HG03432 (cell line): ENCODE results near the gene TMEM120A.

Experiments
- ATAC-seq: cut with Tn5 transposase; IDR thresholded peaks from one replicate; pipeline ENCODE4 v1.9.1; 2021; ENCODE audit warnings: mild to moderate bottlenecking, moderate library complexity; ENCODE audit not compliant: unreplicated experiment

Gene TMEM120A

DNA sequence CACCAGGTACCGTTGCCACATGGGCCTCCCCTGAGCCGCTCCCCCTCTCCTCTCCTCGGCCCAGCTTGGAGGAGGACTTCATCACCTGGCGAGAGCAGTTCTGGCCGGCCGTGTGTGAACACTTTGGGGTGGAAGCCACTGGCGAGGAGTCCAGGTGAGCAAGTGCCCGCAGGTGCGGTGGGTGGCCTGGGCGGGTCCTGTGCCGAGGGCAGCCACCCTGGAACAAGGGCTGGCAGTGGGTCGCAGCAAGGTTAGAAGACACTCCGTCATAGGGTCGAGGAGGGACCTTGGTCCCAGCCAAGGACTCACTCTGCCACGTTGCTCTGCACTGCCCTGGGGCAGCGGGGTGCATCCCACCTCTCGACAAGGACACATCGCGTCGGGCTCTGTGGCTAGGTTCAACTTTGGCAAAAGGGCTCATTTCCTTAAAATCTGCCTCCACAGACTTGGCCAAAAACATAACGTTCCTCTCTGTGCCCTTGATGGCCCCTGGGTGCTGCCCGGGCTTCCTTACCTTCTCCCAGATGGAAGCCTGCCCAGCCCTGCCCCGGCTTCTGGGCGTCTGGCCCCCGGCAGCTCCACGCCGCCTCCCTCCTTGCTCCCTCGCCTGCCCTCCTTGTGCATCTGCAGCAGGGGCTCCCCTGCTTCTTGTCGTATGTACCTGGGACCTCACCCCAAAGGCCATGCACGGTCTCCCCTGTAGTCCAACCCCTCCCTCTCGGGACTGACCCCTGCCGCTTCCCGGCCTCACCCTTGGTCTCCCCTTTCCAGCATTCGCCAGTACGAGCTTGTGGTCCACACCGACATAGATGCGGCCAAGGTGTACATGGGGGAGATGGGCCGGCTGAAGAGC is 12.7 kb downstream of the TMEM120A start:
- no peak for ATAC-seq

DNA sequence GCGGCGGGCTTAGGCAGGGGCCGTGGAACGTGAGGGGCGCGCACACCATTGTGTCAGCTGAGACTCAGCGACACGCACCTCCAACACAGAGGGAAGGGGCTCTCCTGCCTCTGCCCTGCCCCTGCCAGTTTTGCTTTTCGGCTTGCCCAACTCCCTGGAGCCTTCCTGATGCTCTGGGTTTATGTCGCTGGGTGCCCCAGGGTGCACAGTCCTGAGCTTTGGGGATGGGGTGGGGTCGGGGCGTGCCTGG is 13.3 kb downstream of the TMEM120A start:
- ATAC-seq, result no peak

DNA sequence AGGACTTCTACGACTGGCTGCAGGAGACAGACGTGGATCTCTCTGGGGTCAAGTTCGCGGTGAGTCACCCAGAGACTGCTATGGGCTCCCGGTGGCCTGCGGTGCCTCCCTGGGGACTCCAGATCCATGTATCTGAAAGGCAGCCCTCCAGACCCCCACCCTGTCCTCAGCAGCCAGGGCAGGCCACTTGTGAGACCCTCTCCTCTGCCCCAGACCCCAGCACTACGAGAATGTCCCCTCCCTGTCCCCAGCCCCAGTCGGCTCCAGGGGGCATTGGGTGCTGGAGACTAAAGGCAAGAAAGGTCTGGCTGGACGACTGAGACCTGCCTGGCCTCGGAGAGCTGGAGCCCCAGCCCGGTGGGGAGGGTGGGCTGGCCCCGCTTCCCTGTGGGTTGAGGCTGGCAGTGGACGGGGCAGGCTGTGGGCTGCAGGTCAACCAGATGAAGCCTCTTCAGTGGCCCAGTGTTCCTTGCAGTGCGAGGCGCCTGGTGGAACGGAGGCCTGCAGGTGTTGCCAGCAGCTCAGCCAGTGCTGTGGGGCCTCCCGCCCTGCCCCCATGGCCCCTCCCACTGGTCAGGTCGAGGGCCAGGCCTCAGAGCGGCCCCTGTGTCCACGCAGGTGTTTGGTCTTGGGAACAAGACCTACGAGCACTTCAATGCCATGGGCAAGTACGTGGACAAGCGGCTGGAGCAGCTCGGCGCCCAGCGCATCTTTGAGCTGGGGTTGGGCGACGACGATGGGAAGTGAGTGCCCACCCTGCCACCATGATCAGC is 13.8 kb downstream of the TMEM120A start:
- ATAC-seq, result no peak

GRCh38 chr7:75979759-75980429 is 14.5 kb downstream of the TMEM120A start:
- ATAC-seq, result no peak

GRCh38 chr7:75977743-75978142 is 16.7 kb downstream of the TMEM120A start:
- no peak for ATAC-seq

GRCh38 chr7:75971961-75972763 is 22.2 kb downstream of the TMEM120A start:
- no peak for ATAC-seq

GRCh38 chr7:75971309-75971960 is 23.0 kb downstream of the TMEM120A start:
- ATAC-seq, result no peak

DNA sequence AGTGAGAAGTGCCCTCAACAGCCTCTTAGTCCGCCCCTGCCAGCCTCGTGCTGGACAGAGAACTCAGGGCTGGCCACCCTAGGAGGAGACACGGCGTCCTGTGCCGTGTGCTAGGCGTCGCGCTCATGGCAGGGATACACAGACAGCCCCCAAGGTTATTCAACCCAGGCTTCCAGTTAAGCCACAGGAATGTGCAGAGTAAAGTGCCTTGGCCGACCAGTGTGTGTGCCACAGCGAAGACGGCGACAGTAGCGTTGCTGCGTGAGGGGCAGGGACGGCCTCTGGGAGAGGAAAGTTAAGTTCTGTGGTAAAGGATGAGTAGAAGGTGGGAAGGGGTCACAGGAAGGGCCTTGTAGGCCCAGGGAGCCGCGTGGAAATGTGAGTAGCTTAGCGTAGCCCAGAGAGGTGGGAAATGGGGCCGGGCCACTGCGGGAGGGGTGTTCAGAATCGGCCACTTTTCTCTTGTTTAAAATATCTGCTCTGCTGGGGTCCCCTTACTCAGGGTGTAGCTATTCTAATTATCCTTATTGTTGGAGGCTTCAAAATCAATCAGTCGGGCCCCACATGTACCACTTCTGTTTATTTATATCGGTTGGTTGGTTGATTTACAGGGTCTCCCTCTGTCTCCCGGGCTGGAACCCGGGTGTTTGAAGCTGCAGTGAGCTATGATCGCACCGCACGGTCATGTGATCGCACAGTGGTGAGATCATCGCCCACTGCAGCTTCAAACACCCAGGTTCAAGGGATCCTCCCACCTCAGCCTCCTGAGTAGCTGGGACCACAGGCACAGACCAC is 24.5 kb downstream of the TMEM120A start:
- ATAC-seq, result no peak

DNA sequence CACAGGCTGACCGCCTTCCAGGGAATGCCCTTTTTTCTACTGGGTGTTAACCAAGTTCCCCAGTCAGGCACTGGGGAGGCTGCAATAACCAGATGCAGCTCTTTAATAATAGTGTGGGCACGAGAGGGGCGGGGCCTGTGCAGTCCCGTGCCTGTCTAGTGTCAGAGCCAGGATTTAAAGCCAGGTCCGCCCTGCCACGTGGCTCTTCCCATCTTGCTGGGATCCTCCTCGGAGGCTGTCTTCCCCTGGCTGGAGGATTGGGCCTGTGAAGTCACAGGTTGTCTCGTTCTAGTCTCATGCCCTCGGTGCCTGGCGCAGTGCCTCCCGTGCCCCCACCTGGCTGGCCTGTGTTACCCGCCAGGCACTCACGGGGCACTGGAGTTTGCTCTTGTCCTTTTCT is 25.2 kb downstream of the TMEM120A start:
- no peak for ATAC-seq

DNA sequence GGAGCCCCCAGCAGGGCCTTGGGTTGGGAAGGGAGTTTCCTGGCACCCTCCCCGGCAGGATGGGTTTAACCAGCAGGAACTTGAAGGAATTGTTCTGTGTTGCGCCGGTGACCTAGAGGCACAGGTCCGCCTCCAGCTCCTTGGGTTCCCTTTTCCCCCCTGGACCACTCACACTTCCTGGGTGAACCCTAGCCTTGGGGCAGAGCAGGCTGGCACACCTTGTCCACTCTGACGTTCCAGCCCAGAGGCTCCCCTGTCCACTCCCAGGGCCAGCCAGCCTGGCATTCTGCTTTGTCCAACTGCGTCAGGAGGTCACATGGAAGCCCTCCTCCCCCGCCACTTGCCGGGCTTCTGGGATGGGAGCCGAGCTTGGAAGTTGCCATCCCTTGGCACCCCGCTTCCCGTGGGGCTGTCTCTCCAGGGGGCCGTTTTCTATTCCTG is 25.8 kb downstream of the TMEM120A start:
- no peak for ATAC-seq

DNA sequence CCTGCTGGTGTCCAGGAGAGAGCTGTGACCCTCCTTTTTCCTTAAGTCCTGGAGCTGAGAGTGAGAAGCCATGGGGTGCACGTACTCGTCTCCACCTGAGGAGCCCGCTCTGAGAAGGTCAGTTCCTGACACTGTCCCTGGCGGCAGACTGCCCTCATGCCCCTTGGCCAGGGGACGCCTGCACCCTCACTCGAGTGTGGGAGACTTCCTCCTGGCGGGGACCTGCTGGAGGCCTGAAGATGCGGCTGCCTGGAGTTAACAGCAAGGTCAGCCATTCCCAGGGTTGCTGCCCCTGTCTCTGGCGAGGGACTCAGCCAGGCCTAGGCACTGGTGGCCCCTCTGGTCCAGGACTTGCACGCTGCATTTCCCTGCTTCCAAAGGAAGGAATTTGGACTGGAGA is 26.4 kb downstream of the TMEM120A start:
- ATAC-seq, result no peak

DNA sequence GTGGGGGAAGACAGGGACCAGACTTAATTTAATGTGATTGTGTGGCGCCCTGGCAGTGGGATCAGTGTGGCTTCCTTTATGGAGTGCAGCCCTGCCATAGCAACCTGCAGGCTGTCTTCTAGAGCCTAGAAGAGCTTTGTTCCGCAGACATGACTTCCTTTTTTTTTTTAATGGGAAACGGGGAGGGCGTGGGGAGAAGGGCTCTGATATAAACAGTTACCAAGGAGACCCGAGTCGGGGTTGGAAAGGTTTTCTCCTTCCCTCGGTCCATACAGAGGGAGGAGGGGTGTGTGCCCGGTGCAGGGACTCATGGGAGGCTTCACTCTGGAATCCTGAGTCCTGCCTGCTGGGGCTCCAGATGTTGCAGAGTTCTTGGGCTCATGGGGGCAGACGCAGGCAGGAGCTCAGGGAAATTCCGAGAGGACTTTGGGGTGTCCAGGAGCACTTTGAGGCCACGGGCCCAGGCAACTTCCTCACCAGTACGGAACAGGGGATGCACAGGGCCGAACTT is 26.9 kb downstream of the TMEM120A start:
- ATAC-seq, result no peak

- no peak for ATAC-seq
Observed at GRCh38 chr7:75967055-75967454, 27.3 kb downstream of the TMEM120A start.

- no peak for ATAC-seq
Observed at GRCh38 chr7:75966190-75966961, 28.0 kb downstream of the TMEM120A start.

- no peak for ATAC-seq
Observed at GRCh38 chr7:75965617-75966016, 28.8 kb downstream of the TMEM120A start.

GRCh38 chr7:75963381-75963995 is 30.9 kb downstream of the TMEM120A start:
- no peak for ATAC-seq

DNA sequence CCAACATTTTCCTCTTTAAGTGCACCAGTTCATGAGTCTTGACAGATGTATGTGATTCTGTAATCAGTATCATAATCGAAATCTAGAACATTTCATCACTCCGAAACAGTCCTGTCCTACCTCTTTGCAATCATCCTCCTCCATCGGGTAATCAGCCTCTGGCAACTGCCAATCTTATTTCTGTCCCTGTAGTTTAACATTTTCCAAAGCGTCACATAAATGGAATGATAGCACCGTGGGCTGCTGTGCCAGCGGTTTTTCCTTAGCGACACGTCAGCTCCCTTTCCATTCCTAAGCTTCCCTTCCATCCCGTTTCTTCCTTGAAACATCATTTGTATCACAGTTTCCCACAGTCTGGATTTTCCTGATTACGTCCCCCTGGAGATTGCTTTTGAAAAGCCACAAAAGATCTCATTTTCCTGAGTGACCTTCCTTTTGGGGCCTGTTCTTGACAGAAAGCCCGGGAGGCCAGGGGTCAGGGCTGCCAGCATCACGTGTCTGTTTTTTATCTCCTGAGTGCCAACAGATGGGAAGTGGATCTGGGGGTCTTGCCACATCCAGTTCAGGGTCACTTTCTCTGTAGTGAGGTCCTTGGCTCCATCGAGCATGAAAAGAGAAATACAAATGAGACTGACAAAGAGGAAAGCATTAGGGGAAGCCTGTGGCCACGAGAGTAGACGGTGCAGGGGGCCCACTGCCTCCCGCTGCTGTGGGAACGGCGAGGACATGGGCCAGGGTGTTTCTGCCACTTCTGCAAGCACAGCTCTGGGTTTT is 31.6 kb downstream of the TMEM120A start:
- ATAC-seq, result no peak

GRCh38 chr7:75961218-75961617 is 33.2 kb downstream of the TMEM120A start:
- ATAC-seq, result no peak
